Cardiac muscle cell (in vitro differentiated cells and primary cell): ENCODE results near the gene PTPRN. TPM values are rescaled to one million over a fixed set of nuclear protein-coding genes. Genes with fewer than 3 reads are reported as not detected.

Experiments
- DNase-seq, 2 donors: peaks; one replicate each; pipeline versions ENCODE4 v3.0.0 to v3.0.0-alpha.2; 2010 to 2017; ENCODE audit warnings: low read depth in 1 of 2, low spot score in 1 of 2
- H3K27ac ChIP-seq: fragments of 200-600 bp; sonication (generic); 2 replicates; pipeline ENCODE4 v1.5.1; 2016
- H3K27me3 ChIP-seq: fragments of 200-600 bp; sonication (generic); 2 replicates; pipeline ENCODE4 v1.6.0; 2016; ENCODE audit warnings: control low read depth
- H3K36me3 ChIP-seq: fragments of 200-600 bp; sonication (generic); 2 replicates; pipeline ENCODE4 v1.5.1; 2016; ENCODE audit warnings: control low read depth
- H3K4me1 ChIP-seq: fragments of 200-600 bp; sonication (generic); 2 replicates; pipeline ENCODE4 v1.8.1; 2017; ENCODE audit warnings: low read depth, mild to moderate bottlenecking, mixed run types
- H3K4me3 ChIP-seq: fragments of 200-600 bp; sonication (generic); 2 replicates; pipeline ENCODE4 v1.5.1; 2016; ENCODE audit warnings: mild to moderate bottlenecking
- H3K9me3 ChIP-seq: fragments of 200-600 bp; sonication (generic); 2 replicates; pipeline ENCODE4 v1.5.1; 2017; ENCODE audit warnings: low read depth, mild to moderate bottlenecking, control low read depth
- polyA plus RNA-seq: library from polyadenylated mRNA; unstranded; fragments of >200 nt; fragmentation: Nextera tagmentation; extraction: Ambion mirVana; gene quantifications from 2 replicates; pipeline ENCODE4 v1.2.1, GENCODE V29; 2016
- total RNA-seq: library from RNA; depleted of rRNA; stranded (reverse); fragments of >200 nt; gene quantifications from 2 replicates; pipeline ENCODE4 v1.2.3, GENCODE V29; 2016
- TF ChIP-seq, protein P1 (sequence below): IDR thresholded peaks from 2 replicates; pipeline ENCODE4 v1.5.1; 2012; ENCODE audit warnings: low read depth, mild to moderate bottlenecking, low read length

The PTPRN gene
- total and polyA plus RNA-seq, 2 experiments from 2014 or later: 0.36 to 1.4 TPM

- Histone ChIP-seq H3K27ac (no peak overlapping the region), H3K36me3 (no peaks in the 10 kb centered on the region), H3K4me1 (no peaks in the 10 kb centered on the region), H3K27me3 (peaks cover 95% of the 10 kb centered on the region), H3K9me3 (no peaks in the 10 kb centered on the region), H3K4me3 (no peak overlapping the region)
- no peak for DNase-seq
- TF ChIP-seq, protein P1, sequence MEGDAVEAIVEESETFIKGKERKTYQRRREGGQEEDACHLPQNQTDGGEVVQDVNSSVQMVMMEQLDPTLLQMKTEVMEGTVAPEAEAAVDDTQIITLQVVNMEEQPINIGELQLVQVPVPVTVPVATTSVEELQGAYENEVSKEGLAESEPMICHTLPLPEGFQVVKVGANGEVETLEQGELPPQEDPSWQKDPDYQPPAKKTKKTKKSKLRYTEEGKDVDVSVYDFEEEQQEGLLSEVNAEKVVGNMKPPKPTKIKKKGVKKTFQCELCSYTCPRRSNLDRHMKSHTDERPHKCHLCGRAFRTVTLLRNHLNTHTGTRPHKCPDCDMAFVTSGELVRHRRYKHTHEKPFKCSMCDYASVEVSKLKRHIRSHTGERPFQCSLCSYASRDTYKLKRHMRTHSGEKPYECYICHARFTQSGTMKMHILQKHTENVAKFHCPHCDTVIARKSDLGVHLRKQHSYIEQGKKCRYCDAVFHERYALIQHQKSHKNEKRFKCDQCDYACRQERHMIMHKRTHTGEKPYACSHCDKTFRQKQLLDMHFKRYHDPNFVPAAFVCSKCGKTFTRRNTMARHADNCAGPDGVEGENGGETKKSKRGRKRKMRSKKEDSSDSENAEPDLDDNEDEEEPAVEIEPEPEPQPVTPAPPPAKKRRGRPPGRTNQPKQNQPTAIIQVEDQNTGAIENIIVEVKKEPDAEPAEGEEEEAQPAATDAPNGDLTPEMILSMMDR: no peak
Measured at GRCh38 chr2:219334076-219334475, 24.9 kb upstream of the PTPRN start.

DNA sequence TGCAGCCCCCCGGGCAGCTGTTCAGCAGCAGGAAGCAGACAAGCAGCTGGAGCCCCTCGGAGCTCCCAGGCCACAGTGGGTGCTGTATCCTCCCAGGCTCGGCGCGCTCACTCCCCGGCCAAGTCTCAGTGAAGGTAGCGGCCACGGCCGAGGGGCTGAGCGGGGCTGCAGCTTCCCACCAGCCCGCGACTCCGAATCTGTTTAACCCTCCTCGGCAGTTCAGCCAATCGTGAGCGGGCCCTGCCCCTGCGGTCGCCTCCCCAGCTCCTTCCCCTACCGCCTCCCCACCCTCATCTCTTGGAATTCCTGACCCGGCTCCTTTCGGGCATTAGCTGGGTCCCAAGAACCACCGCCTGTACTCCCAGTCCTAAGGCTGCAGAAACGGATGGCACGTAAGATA lies 23.3 kb upstream of the PTPRN start, which contains the start of gene RESP18:
Gene RESP18 (minus strand): TSS at position 203 of the 400 bp plus-strand sequence.
- Histone ChIP-seq H3K27ac (no peak within 1 kb of the TSS), H3K4me1 (no peaks in the 10 kb centered on the region), H3K9me3 (no peaks in the 10 kb centered on the region), H3K36me3 (no peaks in the 10 kb centered on the region), H3K4me3 (no peak within 1 kb of the TSS), H3K27me3 (peaks cover 96% of the 10 kb centered on the region)
- DNase-seq: no peak
- TF ChIP-seq, protein P1: no peak

DNA sequence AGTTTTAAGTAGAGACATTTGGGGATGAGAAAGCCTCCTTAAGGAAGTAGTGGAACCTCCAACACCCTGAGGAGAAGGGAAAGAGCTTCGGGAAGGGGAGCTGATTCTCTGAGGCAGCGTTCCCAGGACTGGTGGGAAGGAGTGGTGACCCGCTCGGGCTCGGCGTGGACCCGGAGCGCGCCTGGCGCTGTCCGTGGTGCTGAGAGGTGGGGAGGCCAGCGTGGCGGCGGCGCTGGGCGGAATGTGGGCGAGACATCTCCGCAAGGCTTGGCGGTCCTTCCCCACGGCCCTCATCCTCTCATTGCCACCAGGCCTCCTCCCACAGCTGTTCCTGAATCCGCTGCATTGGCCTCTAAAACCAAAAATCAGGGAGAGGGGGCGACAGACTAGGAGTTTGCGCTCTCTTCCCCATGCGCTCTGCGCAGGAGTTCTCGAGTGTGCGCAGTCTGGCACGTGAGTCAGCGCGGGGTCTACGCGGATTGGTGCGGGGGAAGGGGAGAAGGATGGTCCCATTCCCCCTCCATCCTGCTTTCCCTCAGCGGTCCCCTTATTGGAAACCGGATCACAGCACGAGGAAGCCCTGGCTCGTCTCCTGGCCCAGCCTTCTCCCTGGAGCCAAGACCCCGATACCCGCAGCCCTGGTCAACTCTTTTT lies 22.5 kb upstream of the PTPRN start:
- TF ChIP-seq, protein P1: no peak
- Histone ChIP-seq H3K27me3 (peaks cover 96% of the 10 kb centered on the region), H3K36me3 (no peaks in the 10 kb centered on the region), H3K4me3 (no peak overlapping the region), H3K9me3 (no peaks in the 10 kb centered on the region), H3K27ac (no peak overlapping the region), H3K4me1 (no peaks in the 10 kb centered on the region)
- DNase-seq: peak; percentile 58 to 82

DNA sequence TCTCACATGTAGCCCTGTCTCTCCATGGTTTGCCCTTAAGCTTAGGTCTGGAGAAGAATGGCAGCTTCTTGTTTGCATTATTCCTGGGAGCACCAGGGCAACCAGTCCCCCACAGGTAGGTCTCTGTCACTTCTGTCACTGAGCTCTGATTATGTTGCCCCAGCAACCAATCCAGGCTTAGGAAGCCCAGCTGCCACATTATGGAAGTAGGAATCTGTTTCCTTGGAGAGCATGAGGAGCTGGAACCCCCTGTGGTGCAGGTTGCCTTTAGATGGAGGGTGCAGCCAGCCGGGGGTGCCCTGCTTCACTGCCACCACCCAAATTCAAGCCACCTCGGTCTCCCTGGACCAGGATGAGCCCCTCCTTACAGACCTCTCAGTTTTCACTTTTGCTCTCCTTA lies 18.5 kb upstream of the PTPRN start:
- Histone ChIP-seq H3K9me3 (no peaks in the 10 kb centered on the region), H3K36me3 (no peaks in the 10 kb centered on the region), H3K27ac (no peak overlapping the region), H3K4me1 (no peaks in the 10 kb centered on the region), H3K4me3 (no peak overlapping the region), H3K27me3 (peaks cover 97% of the 10 kb centered on the region)
- DNase-seq: no peak
- TF ChIP-seq, protein P1: no peak

- H3K9me3 ChIP-seq: no peaks in the 10 kb centered on the region
- no peak for DNase-seq
- peaks cover 92% of the 10 kb centered on the region for H3K27me3 ChIP-seq
- H3K4me1 ChIP-seq: no peaks in the 10 kb centered on the region
- TF ChIP-seq, protein P1: no peak
- no peak overlapping the region for H3K27ac ChIP-seq
- no peak overlapping the region for H3K4me3 ChIP-seq
- H3K36me3 ChIP-seq: no peaks in the 10 kb centered on the region
Measured at GRCh38 chr2:219325657-219326315, 16.6 kb upstream of the PTPRN start.
